H9 (cell line): ENCODE data around the gene PSMD5. TPM values are rescaled to one million over a fixed set of nuclear protein-coding genes. Genes with fewer than 3 reads are reported as not detected.

ENCODE experiments used
- DNase-seq: peaks from one replicate; pipeline ENCODE4 v3.0.0-alpha.2; 2017
- H2AFZ ChIP-seq: one replicate; pipeline ENCODE4 v1.6.1; 2013; ENCODE audit warnings: mild to moderate bottlenecking, low read length, control low read depth, moderate library complexity
- H2AK5ac ChIP-seq: 2 replicates; pipeline ENCODE4 v1.6.1; 2013; ENCODE audit warnings: low read length, control low read depth, mixed read lengths; ENCODE audit not compliant: insufficient read length
- H2BK120ac ChIP-seq: one replicate; pipeline ENCODE4 v1.6.1; 2013; ENCODE audit warnings: low read depth, mild to moderate bottlenecking, low read length, control low read depth, inconsistent platforms; ENCODE audit not compliant: poor library complexity, severe bottlenecking
- H2BK12ac ChIP-seq: 2 replicates; pipeline ENCODE4 v1.6.1; 2013; ENCODE audit warnings: low read length, control low read depth, mixed read lengths, low read depth; ENCODE audit not compliant: insufficient read length
- H2BK15ac ChIP-seq: 2 replicates; pipeline ENCODE4 v1.6.1; 2013; ENCODE audit warnings: low read depth, low read length, control low read depth
- H2BK20ac ChIP-seq: one replicate; pipeline ENCODE4 v1.6.1; 2013; ENCODE audit warnings: low read depth, mild to moderate bottlenecking, low read length, control low read depth, inconsistent platforms; ENCODE audit not compliant: poor library complexity, severe bottlenecking
- H2BK5ac ChIP-seq: 2 replicates; pipeline ENCODE4 v1.6.1; 2013; ENCODE audit warnings: low read length, control low read depth, mixed read lengths; ENCODE audit not compliant: insufficient read length
- H3K14ac ChIP-seq: 2 replicates; pipeline ENCODE4 v1.6.1; 2013; ENCODE audit warnings: low read length, control low read depth; ENCODE audit not compliant: insufficient read depth
- H3K18ac ChIP-seq: 2 replicates; pipeline ENCODE4 v1.6.1; 2013; ENCODE audit warnings: low read depth, mild to moderate bottlenecking, mixed read lengths, low read length, control low read depth; ENCODE audit not compliant: insufficient read length
- H3K23ac ChIP-seq: 2 replicates; pipeline ENCODE4 v1.6.1; 2013; ENCODE audit warnings: low read length, control low read depth, mixed read lengths, low read depth; ENCODE audit not compliant: insufficient read length
- H3K23me2 ChIP-seq: 2 replicates; pipeline ENCODE4 v1.6.1; 2013; ENCODE audit warnings: low read depth, mild to moderate bottlenecking, mixed read lengths, low read length, control low read depth; ENCODE audit not compliant: insufficient read length, poor library complexity, severe bottlenecking
- H3K27ac ChIP-seq: 2 replicates; pipeline ENCODE4 v1.5.1; 2013; ENCODE audit warnings: low read length, control low read depth, mixed read lengths, low read depth; ENCODE audit not compliant: insufficient read length
- H3K27me3 ChIP-seq: 2 replicates; pipeline ENCODE4 v1.6.1; 2013; ENCODE audit warnings: low read length, control low read depth, inconsistent platforms; ENCODE audit not compliant: insufficient read depth
- H3K4ac ChIP-seq: 2 replicates; pipeline ENCODE4 v1.6.1; 2013; ENCODE audit warnings: low read depth, mild to moderate bottlenecking, control low read depth, inconsistent platforms, low read length, moderate library complexity
- H3K4me1 ChIP-seq: 2 replicates; pipeline ENCODE4 v1.6.1; 2013; ENCODE audit warnings: low read length, control low read depth, inconsistent platforms; ENCODE audit not compliant: insufficient read depth
- H3K4me2 ChIP-seq: 2 replicates; pipeline ENCODE4 v1.6.1; 2013; ENCODE audit warnings: low read length, control low read depth, mixed read lengths; ENCODE audit not compliant: insufficient read length, insufficient read depth
- H3K56ac ChIP-seq: 2 replicates; pipeline ENCODE4 v1.6.1; 2013; ENCODE audit warnings: low read depth, mild to moderate bottlenecking, mixed read lengths, low read length, control low read depth; ENCODE audit not compliant: insufficient read length
- H3K79me1 ChIP-seq: 2 replicates; pipeline ENCODE4 v1.6.1; 2013; ENCODE audit warnings: low read depth, mild to moderate bottlenecking, moderate library complexity, low read length, control low read depth, inconsistent platforms; ENCODE audit not compliant: insufficient read depth, poor library complexity, severe bottlenecking
- H3K79me2 ChIP-seq: 2 replicates; pipeline ENCODE4 v1.6.1; 2013; ENCODE audit warnings: low read length, control low read depth, inconsistent platforms; ENCODE audit not compliant: insufficient read depth
- H3K9ac ChIP-seq: 2 replicates; pipeline ENCODE4 v1.6.1; 2013; ENCODE audit warnings: low read length, control low read depth, mixed read lengths; ENCODE audit not compliant: insufficient read length; ENCODE audit errors: extremely low read depth
- H3K9me3 ChIP-seq: one replicate; pipeline ENCODE4 v1.6.1; 2013; ENCODE audit warnings: low read depth, low read length, inconsistent platforms; ENCODE audit not compliant: control insufficient read depth
- H3T11ph ChIP-seq: one replicate; pipeline ENCODE4 v1.6.1; 2013; ENCODE audit warnings: mild to moderate bottlenecking, low read length, control low read depth, inconsistent platforms
- H4K20me1 ChIP-seq: one replicate; pipeline ENCODE4 v1.6.1; 2013; ENCODE audit not compliant: control insufficient read depth, insufficient read length, insufficient read depth
- H4K5ac ChIP-seq: 2 replicates; pipeline ENCODE4 v1.6.1; 2013; ENCODE audit warnings: low read depth, mild to moderate bottlenecking, mixed read lengths, low read length, control low read depth; ENCODE audit not compliant: insufficient read length
- H4K8ac ChIP-seq: replicated peaks from 2 replicates; pipeline ENCODE4 v1.6.1; 2013; ENCODE audit warnings: low read length, control low read depth, mixed read lengths, low read depth; ENCODE audit not compliant: insufficient read length
- H4K91ac ChIP-seq: 2 replicates; pipeline ENCODE4 v1.6.1; 2013; ENCODE audit warnings: low read depth, mild to moderate bottlenecking, moderate library complexity, mixed read lengths, low read length, control low read depth; ENCODE audit not compliant: insufficient read length
- H3K27ac Mint-ChIP-seq, 3 experiments: 2 replicates in 2 of 3; 3 replicates in 1 of 3; pipeline ENCODE4 v1.8.0; 2020 to 2021; ENCODE audit warnings: mixed read lengths in 3 of 3, mild to moderate bottlenecking in 1 of 3, moderate library complexity in 1 of 3
- H3K27me3 Mint-ChIP-seq: 2 replicates; pipeline ENCODE4 v1.8.0; 2021; ENCODE audit warnings: low read depth, mild to moderate bottlenecking, moderate library complexity, mixed read lengths
- H3K36me3 Mint-ChIP-seq, 3 experiments: 2 replicates in 2 of 3; 3 replicates in 1 of 3; pipeline ENCODE4 v1.8.0; 2020 to 2021; ENCODE audit warnings: low read depth in 3 of 3, mixed read lengths in 3 of 3; ENCODE audit not compliant: insufficient read depth in 1 of 3
- H3K4me1 Mint-ChIP-seq, 2 experiments: 2 replicates each; pipeline ENCODE4 v1.8.0; 2020; ENCODE audit warnings: mixed read lengths in 2 of 2
- H3K4me3 Mint-ChIP-seq, 2 experiments: 2 replicates in 1 of 2; 3 replicates in 1 of 2; pipeline ENCODE4 v1.8.0; 2020 to 2021; ENCODE audit warnings: mild to moderate bottlenecking in 2 of 2, mixed read lengths in 2 of 2, moderate library complexity in 1 of 2
- H3K9me3 Mint-ChIP-seq, 2 experiments: 2 replicates in 1 of 2; 3 replicates in 1 of 2; pipeline ENCODE4 v1.8.0; 2020; ENCODE audit warnings: mild to moderate bottlenecking in 2 of 2, mixed read lengths in 2 of 2, moderate library complexity in 1 of 2
- WGBS: extraction: QIAGEN DNeasy Blood & Tissue Kit; methylation state at CpG from one replicate; pipeline ENCODE4 v1.1.7; 2013; ENCODE audit warnings: missing lambda C conversion rate, low lambda C conversion rate, mixed read lengths; ENCODE audit not compliant: insufficient read length; ENCODE audit errors: extremely low coverage; 5-methylcytosine and 5-hydroxymethylcytosine counted together
- total RNA-seq: library from RNA; stranded (reverse); gene quantifications from 2 replicates; pipeline ENCODE4 v1.2.1, GENCODE V29; 2021
- TF ChIP-seq, protein P1 (sequence below): fragments of 200-600 bp; sonication (generic); conservative IDR thresholded peaks from 3 replicates; pipeline ENCODE4 v1.8.0; 2021; ENCODE audit warnings: antibody characterized with exemption, mild to moderate bottlenecking

Gene PSMD5
- total RNA-seq, 1 experiment from 2014 or later, result 64.9 TPM

DNA sequence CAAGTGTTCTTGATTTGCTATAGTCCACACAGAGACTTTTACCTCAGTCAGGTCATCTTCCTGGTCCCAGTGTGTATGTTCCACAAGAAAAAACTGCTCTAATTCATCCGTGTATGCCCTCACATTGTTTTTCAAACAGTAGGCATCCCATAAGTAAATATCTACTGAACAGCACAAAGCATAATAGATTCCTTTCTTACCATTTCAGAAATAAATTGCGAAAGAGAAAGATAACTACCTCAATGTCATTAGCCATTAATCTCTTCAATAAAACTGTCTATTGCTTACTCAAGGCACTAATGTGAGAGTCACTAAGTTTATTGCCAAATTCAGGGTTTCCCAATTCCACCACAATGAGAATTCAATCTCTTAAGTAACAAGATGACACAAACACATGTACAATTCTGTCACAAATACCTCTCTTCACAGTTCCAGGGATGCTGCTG, 59.1 kb downstream of the PSMD5 start:
- H3T11ph ChIP-seq, result no peak overlapping the region
- H2BK12ac ChIP-seq, result no peak overlapping the region
- no peak overlapping the region for H3K9ac ChIP-seq
- H3K4ac ChIP-seq, result no peak overlapping the region
- no peak overlapping the region for H2BK15ac ChIP-seq
- no peak overlapping the region for H3K23ac ChIP-seq
- no peaks in the 10 kb centered on the region for H3K4me1 ChIP-seq
- H3K4me2 ChIP-seq, result no peak overlapping the region
- no peak overlapping the region for H3K27ac ChIP-seq
- Mint-ChIP-seq H3K9me3 (peaks cover 0 to 3% of the 10 kb centered on the region in 2 experiments; a peak in 1 of 5 replicates), H3K4me1 (no peaks in the 10 kb centered on the region), H3K4me3 (no peak overlapping the region), H3K27me3 (no peaks in the 10 kb centered on the region), H3K36me3 (peaks cover 22 to 48% (median 47%) of the 10 kb centered on the region in 3 experiments), H3K27ac (no peak overlapping the region)
- no peaks in the 10 kb centered on the region for H3K23me2 ChIP-seq
- no peak overlapping the region for H4K8ac ChIP-seq
- no CpG with 5 or more reads among the region's 2 CpGs for WGBS
- H4K5ac ChIP-seq, result no peak overlapping the region
- no peaks in the 10 kb centered on the region for H3K27me3 ChIP-seq
- H3K18ac ChIP-seq, result no peak overlapping the region
- H4K91ac ChIP-seq, result no peak overlapping the region
- H2BK20ac ChIP-seq, result no peak overlapping the region
- DNase-seq, result no peak
- H2BK120ac ChIP-seq, result no peak overlapping the region
- TF ChIP-seq, protein P1, sequence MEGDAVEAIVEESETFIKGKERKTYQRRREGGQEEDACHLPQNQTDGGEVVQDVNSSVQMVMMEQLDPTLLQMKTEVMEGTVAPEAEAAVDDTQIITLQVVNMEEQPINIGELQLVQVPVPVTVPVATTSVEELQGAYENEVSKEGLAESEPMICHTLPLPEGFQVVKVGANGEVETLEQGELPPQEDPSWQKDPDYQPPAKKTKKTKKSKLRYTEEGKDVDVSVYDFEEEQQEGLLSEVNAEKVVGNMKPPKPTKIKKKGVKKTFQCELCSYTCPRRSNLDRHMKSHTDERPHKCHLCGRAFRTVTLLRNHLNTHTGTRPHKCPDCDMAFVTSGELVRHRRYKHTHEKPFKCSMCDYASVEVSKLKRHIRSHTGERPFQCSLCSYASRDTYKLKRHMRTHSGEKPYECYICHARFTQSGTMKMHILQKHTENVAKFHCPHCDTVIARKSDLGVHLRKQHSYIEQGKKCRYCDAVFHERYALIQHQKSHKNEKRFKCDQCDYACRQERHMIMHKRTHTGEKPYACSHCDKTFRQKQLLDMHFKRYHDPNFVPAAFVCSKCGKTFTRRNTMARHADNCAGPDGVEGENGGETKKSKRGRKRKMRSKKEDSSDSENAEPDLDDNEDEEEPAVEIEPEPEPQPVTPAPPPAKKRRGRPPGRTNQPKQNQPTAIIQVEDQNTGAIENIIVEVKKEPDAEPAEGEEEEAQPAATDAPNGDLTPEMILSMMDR, result no peak
- H3K79me1 ChIP-seq, result peaks cover 7% of the 10 kb centered on the region
- no peak overlapping the region for H3K14ac ChIP-seq
- H3K56ac ChIP-seq, result no peak overlapping the region
- no peak overlapping the region for H2AFZ ChIP-seq
- H2BK5ac ChIP-seq, result no peak overlapping the region
- H2AK5ac ChIP-seq, result no peak overlapping the region
- H3K79me2 ChIP-seq, result peaks cover 3% of the 10 kb centered on the region; the same call in 1 of the 2 replicates
- no peaks in the 10 kb centered on the region for H4K20me1 ChIP-seq
- no peaks in the 10 kb centered on the region for H3K9me3 ChIP-seq
